SK-N-SH treated with all-trans-retinoic acid at 6 μM for 48 hours (cell line): ENCODE measurements around the gene RPS6KA1.

Experiments
- GLIS3 ChIP-seq: fragments of 250-450 bp; sonication (Bioruptor Pico); IDR thresholded peaks from 2 replicates; pipeline ENCODE4 v1.5.0; 2020; ENCODE audit warnings: mild to moderate bottlenecking, moderate library complexity
- PATZ1 ChIP-seq: fragments of 250-450 bp; sonication (Bioruptor Pico); IDR thresholded peaks from 2 replicates; pipeline ENCODE4 v1.8.0; 2020; ENCODE audit warnings: mild to moderate bottlenecking, moderate library complexity, borderline replicate concordance
- POU6F1 ChIP-seq: fragments of 250-450 bp; sonication (Bioruptor Pico); IDR thresholded peaks from 2 replicates; pipeline ENCODE4 v1.8.0; 2021; ENCODE audit warnings: low read depth, mild to moderate bottlenecking, moderate library complexity, borderline replicate concordance
- PPARA ChIP-seq: fragments of 250-450 bp; sonication (Bioruptor Pico); IDR thresholded peaks from 2 replicates; pipeline ENCODE4 v1.5.0; 2020; ENCODE audit warnings: mild to moderate bottlenecking, borderline replicate concordance
- RARB ChIP-seq: fragments of 250-450 bp; sonication (Bioruptor Pico); IDR thresholded peaks from 2 replicates; pipeline ENCODE4 v1.8.0; 2021; ENCODE audit warnings: mild to moderate bottlenecking, moderate library complexity
- ZFP3 ChIP-seq: fragments of 250-450 bp; sonication (Bioruptor Pico); IDR thresholded peaks from 2 replicates; pipeline ENCODE4 v1.5.0; 2020; ENCODE audit warnings: mild to moderate bottlenecking, moderate library complexity
- ZFP30 ChIP-seq: fragments of 450-650 bp; formaldehyde crosslinking; IDR thresholded peaks from 2 replicates; pipeline ENCODE4 v1.5.0; 2022; ENCODE audit warnings: mild to moderate bottlenecking, moderate library complexity

GRCh38 chr1:26602378-26602959, 72.9 kb downstream of the RPS6KA1 start:
- TF ChIP-seq GLIS3 (CRISPR knock-in tag) = no peak
- TF ChIP-seq ZFP30 (CRISPR knock-in tag) = no peak
- no peak for TF ChIP-seq PPARA (CRISPR knock-in tag)
- TF ChIP-seq POU6F1 (CRISPR knock-in tag) = no peak
- no peak for TF ChIP-seq RARB (CRISPR knock-in tag)
- TF ChIP-seq ZFP3 = no peak
- no peak for TF ChIP-seq PATZ1 (CRISPR knock-in tag)
